ENCODE measurements around the gene CCDC6. TPM values are rescaled to one million over a fixed set of nuclear protein-coding genes. Genes with fewer than 3 reads are reported as not detected.
"Not testable (repeated sequence)": the region's sequence is repeated elsewhere in the genome, so short reads cannot be mapped to it uniquely, and the experiment has no call there.

The CCDC6 gene
- polyA plus RNA-seq, 1 donor from 2014 or later, result 20.1 TPM

GRCh38 chr10:59934701-59935100 is 28.3 kb upstream of the CCDC6 start:
- Histone ChIP-seq H3K9me2 (ENCODE audit: insufficient read depth, low read length) (no peaks in the 10 kb centered on the region), H3K27me3 (ENCODE audit: insufficient read depth, low read depth, low read length) (no peaks in the 10 kb centered on the region), H3K79me2 (replicated peaks; ENCODE audit: insufficient read depth, low read length) (no peaks in the 10 kb centered on the region), H3K9me3 (ENCODE audit: low read length) (no peaks in the 10 kb centered on the region), H3K36me3 (ENCODE audit: insufficient read depth, low read length) (no peaks in the 10 kb centered on the region), H3K27ac (ENCODE audit: low read length) (no peak overlapping the region), H3K4me3 (ENCODE audit: low read length) (no peak overlapping the region), H4K20me1 (ENCODE audit: insufficient read depth) (no peaks in the 10 kb centered on the region), H3K9ac (ENCODE audit: low read length) (no peak overlapping the region), H3K4me2 (ENCODE audit: low read length) (no peak overlapping the region), H2AFZ (ENCODE audit: low read depth, low read length) (no peak overlapping the region), H3F3A (ENCODE audit: insufficient read depth, low read length, poor library complexity, severe bottlenecking) (no peaks in the 10 kb centered on the region)
- no peak for TF ChIP-seq TAF1 (IDR thresholded peaks at IDR 0.05; ENCODE audit: low read depth)

GRCh38 chr10:59930788-59931521 is 24.6 kb upstream of the CCDC6 start:
- not testable (repeated sequence) for H3K4me3 ChIP-seq (ENCODE audit: low read length); H3K27me3 ChIP-seq (ENCODE audit: insufficient read depth, low read depth, low read length); H3F3A ChIP-seq (ENCODE audit: insufficient read depth, low read length, poor library complexity, severe bottlenecking); H3K9ac ChIP-seq (ENCODE audit: low read length); H3K9me3 ChIP-seq (ENCODE audit: low read length); H3K36me3 ChIP-seq (ENCODE audit: insufficient read depth, low read length); H4K20me1 ChIP-seq (ENCODE audit: insufficient read depth); H2AFZ ChIP-seq (ENCODE audit: low read depth, low read length); H3K79me2 ChIP-seq (replicated peaks; ENCODE audit: insufficient read depth, low read length); H3K9me2 ChIP-seq (ENCODE audit: insufficient read depth, low read length); H3K27ac ChIP-seq (ENCODE audit: low read length); H3K4me2 ChIP-seq (ENCODE audit: low read length)

GRCh38 chr10:59926086-59926485 is 19.7 kb upstream of the CCDC6 start:
- Histone ChIP-seq H3K79me2 (replicated peaks; ENCODE audit: insufficient read depth, low read length) (no peaks in the 10 kb centered on the region), H3F3A (ENCODE audit: insufficient read depth, low read length, poor library complexity, severe bottlenecking) (no peaks in the 10 kb centered on the region), H3K9ac (ENCODE audit: low read length) (no peak overlapping the region), H4K20me1 (ENCODE audit: insufficient read depth) (no peaks in the 10 kb centered on the region), H3K4me2 (ENCODE audit: low read length) (no peak overlapping the region), H3K27ac (ENCODE audit: low read length) (no peak overlapping the region), H3K36me3 (ENCODE audit: insufficient read depth, low read length) (peaks cover 3% of the 10 kb centered on the region), H3K9me3 (ENCODE audit: low read length) (peaks cover 6% of the 10 kb centered on the region), H3K4me3 (ENCODE audit: low read length) (no peak overlapping the region), H3K9me2 (ENCODE audit: insufficient read depth, low read length) (no peaks in the 10 kb centered on the region), H2AFZ (ENCODE audit: low read depth, low read length) (no peak overlapping the region), H3K27me3 (ENCODE audit: insufficient read depth, low read depth, low read length) (no peaks in the 10 kb centered on the region)
- TF ChIP-seq TAF1 (IDR thresholded peaks at IDR 0.05; ENCODE audit: low read depth) (no peak), CTCF (IDR thresholded peaks at IDR 0.05; ENCODE audit: poor library complexity, severe bottlenecking) (no peak), MXI1 (conservative IDR thresholded peaks at IDR 0.05; ENCODE audit: poor library complexity, severe bottlenecking) (no peak), SMC3 (conservative IDR thresholded peaks at IDR 0.05; ENCODE audit: poor library complexity) (no peak), RAD21 (conservative IDR thresholded peaks at IDR 0.05) (no peak), REST (IDR thresholded peaks at IDR 0.05; ENCODE audit: borderline replicate concordance) (no peak), EZH2 (IDR thresholded peaks at IDR 0.05; ENCODE audit: borderline replicate concordance, insufficient read depth, low read length, poor library complexity, severe bottlenecking) (no peak), EP300 (conservative IDR thresholded peaks at IDR 0.05; ENCODE audit: poor library complexity, severe bottlenecking) (no peak), POLR2AphosphoS5 (IDR thresholded peaks at IDR 0.05) (no peak)

Measured in neural cell (in vitro differentiated cells).